ENCODE data around the gene RNF11.
"Not testable (repeated sequence)": the region's sequence is repeated elsewhere in the genome, so short reads cannot be mapped to it uniquely, and the experiment has no call there.

RNF11 gene

DNA sequence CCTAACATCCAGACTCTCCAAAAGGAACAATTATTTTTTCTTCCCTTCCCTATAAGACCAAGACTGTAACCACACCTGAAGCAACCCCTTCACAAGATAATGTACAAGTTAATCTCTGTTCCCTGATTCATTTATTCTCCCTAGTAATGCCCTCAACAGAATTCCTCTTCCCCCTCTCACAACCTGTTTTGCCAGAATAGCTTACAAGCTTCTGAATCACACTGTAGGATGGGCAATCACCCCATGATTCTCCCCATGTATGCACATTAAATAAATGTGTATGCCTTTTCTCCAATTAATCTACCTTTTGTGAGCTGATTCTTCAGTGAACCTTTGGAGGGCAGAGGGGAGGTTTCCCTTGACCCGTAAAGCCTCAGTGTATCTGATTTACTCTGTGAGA lies 20.9 kb upstream of the RNF11 start:
- no peaks in the 10 kb centered on the region for H3K36me3 ChIP-seq (ENCODE audit: control insufficient read depth in 1 of 2, insufficient read depth in 2 of 2, low read length in 2 of 2)
- no peak overlapping the region for H3K27ac ChIP-seq (ENCODE audit: low read length)
- H3K9me3 ChIP-seq (ENCODE audit: control insufficient read depth in 1 of 2, low read length in 2 of 2) = no peaks in the 10 kb centered on the region
- H3K27me3 ChIP-seq (ENCODE audit: low read depth, low read length) = no peaks in the 10 kb centered on the region
- no peak overlapping the region for H3K4me3 ChIP-seq (ENCODE audit: low read depth in 1 of 2, low read length in 2 of 2)
- peaks cover 0 to 3% of the 10 kb centered on the region in 2 donors for H3K4me1 ChIP-seq (ENCODE audit: control insufficient read depth in 1 of 2, insufficient read depth in 2 of 2, low read length in 2 of 2)

DNA sequence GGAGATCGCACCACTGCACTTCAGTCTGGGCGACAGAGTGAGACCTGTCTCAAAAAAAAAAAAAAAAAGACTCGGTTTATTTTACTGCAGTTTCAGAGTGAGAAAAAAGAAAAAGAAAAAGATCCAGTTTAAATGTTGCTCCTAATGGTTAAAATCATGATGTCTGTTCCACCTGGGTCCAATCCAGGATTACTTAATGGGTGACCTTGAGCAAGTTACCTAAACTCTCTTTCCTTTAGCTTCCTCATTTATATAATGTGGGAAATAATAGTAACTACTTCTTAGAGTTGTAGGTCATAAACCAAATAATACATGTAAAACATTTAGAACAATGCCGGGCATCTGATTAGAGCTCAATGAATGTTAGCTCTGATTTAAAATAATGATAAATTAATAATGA lies 19.4 kb upstream of the RNF11 start:
- Histone ChIP-seq H3K27me3 (ENCODE audit: low read depth, low read length) (no peaks in the 10 kb centered on the region), H3K36me3 (ENCODE audit: control insufficient read depth in 1 of 2, insufficient read depth in 2 of 2, low read length in 2 of 2) (no peaks in the 10 kb centered on the region), H3K27ac (ENCODE audit: low read length) (no peak overlapping the region), H3K4me1 (ENCODE audit: control insufficient read depth in 1 of 2, insufficient read depth in 2 of 2, low read length in 2 of 2) (peaks cover 0 to 3% of the 10 kb centered on the region in 2 donors), H3K4me3 (ENCODE audit: low read depth in 1 of 2, low read length in 2 of 2) (no peak overlapping the region), H3K9me3 (ENCODE audit: control insufficient read depth in 1 of 2, low read length in 2 of 2) (no peaks in the 10 kb centered on the region)

DNA sequence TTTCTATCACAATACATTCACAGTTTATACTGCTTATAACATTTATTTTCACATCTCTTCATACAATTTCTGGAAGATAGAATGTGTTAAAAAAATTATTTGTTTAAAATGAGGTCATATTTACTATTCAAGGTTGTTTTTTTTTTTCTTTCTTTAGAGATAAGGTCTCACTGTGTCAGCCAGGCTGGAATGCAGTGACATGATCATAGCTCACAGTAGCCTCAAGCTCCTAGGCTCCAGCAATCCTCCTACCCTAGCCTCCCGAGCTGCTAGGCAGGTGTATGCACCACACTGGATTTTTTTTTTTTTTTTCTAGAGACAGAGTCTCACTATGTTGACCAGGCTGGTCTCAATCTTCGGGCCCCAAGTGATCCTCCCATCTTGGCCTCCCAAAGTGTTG lies 19.0 kb upstream of the RNF11 start:
- Histone ChIP-seq H3K4me3 (ENCODE audit: low read depth in 1 of 2, low read length in 2 of 2) (no peak overlapping the region), H3K4me1 (ENCODE audit: control insufficient read depth in 1 of 2, insufficient read depth in 2 of 2, low read length in 2 of 2) (peaks cover 0 to 3% of the 10 kb centered on the region in 2 donors), H3K27me3 (ENCODE audit: low read depth, low read length) (no peaks in the 10 kb centered on the region), H3K27ac (ENCODE audit: low read length) (no peak overlapping the region), H3K36me3 (ENCODE audit: control insufficient read depth in 1 of 2, insufficient read depth in 2 of 2, low read length in 2 of 2) (no peaks in the 10 kb centered on the region), H3K9me3 (ENCODE audit: control insufficient read depth in 1 of 2, low read length in 2 of 2) (no peaks in the 10 kb centered on the region)

DNA sequence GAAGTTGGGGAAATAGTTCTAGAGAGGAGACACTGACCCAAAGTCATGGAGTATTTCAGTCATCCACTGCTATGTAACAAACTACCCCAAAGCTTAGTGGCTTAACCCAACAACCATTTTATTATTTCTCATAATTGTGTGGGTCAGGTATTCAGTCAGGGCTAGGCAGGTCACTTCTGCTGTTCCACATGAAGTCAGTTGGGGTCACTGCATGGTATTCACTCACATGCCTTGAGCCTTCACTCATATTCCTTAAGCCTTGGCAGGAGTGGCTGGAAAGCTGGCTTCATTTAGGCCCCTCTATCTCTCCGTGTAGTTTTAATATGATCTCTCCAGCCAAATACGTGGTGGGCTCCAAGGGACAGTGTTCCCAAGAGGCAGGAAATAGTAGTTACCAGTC lies 17.5 kb upstream of the RNF11 start:
- Histone ChIP-seq H3K4me3 (ENCODE audit: low read depth in 1 of 2, low read length in 2 of 2) (no peak overlapping the region), H3K27me3 (ENCODE audit: low read depth, low read length) (no peaks in the 10 kb centered on the region), H3K27ac (ENCODE audit: low read length) (no peak overlapping the region), H3K9me3 (ENCODE audit: control insufficient read depth in 1 of 2, low read length in 2 of 2) (no peaks in the 10 kb centered on the region), H3K36me3 (ENCODE audit: control insufficient read depth in 1 of 2, insufficient read depth in 2 of 2, low read length in 2 of 2) (no peaks in the 10 kb centered on the region), H3K4me1 (ENCODE audit: control insufficient read depth in 1 of 2, insufficient read depth in 2 of 2, low read length in 2 of 2) (peaks cover 0 to 3% of the 10 kb centered on the region in 2 donors)

DNA sequence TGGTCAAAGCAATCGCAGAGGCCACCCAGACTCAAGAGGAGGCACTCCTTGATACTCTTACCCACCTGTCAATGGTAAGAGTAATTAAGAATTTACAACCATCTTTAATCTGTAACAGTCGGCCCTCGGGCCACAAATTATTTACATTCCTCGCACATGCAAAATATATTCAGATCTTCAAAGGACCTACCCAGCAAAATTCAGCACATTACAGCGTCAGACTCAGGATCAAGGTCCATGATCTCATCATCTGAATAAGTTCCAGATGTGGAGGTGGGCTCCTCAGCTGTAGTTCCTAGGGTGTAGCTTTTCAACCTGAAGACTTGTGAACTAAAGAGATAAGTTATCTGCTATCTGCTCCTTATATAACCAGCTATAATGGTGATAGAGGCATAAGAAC lies 17.1 kb upstream of the RNF11 start:
- Histone ChIP-seq H3K36me3 (ENCODE audit: control insufficient read depth in 1 of 2, insufficient read depth in 2 of 2, low read length in 2 of 2) (no peaks in the 10 kb centered on the region), H3K4me3 (ENCODE audit: low read depth in 1 of 2, low read length in 2 of 2) (no peak overlapping the region), H3K27ac (ENCODE audit: low read length) (no peak overlapping the region), H3K27me3 (ENCODE audit: low read depth, low read length) (no peaks in the 10 kb centered on the region), H3K9me3 (ENCODE audit: control insufficient read depth in 1 of 2, low read length in 2 of 2) (no peaks in the 10 kb centered on the region), H3K4me1 (ENCODE audit: control insufficient read depth in 1 of 2, insufficient read depth in 2 of 2, low read length in 2 of 2) (peaks cover 0 to 3% of the 10 kb centered on the region in 2 donors)

DNA sequence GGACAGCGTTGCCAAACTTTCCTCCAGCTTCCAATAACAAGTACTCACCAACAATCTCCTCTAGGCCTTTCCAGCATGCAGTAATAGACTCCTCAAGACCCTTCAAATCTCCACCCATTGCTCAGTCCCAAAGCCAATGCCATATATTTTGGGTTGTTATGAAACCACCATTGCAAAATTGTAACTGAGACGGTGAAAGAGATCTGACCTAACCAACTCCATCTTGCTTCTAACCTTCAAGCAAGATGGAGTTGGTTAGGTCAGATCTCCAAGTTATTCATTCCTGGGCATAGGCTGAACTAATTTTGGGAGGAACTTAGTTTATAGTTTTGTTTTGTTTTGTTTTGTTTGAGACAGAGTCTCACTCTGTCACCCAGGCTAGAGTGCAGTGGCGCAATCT lies 14.5 kb upstream of the RNF11 start:
- H3K4me3 ChIP-seq (ENCODE audit: low read depth in 1 of 2, low read length in 2 of 2); H3K27ac ChIP-seq (ENCODE audit: low read length); H3K36me3 ChIP-seq (ENCODE audit: control insufficient read depth in 1 of 2, insufficient read depth in 2 of 2, low read length in 2 of 2); H3K27me3 ChIP-seq (ENCODE audit: low read depth, low read length); H3K9me3 ChIP-seq (ENCODE audit: control insufficient read depth in 1 of 2, low read length in 2 of 2); H3K4me1 ChIP-seq (ENCODE audit: control insufficient read depth in 1 of 2, insufficient read depth in 2 of 2, low read length in 2 of 2): not testable (repeated sequence)

DNA sequence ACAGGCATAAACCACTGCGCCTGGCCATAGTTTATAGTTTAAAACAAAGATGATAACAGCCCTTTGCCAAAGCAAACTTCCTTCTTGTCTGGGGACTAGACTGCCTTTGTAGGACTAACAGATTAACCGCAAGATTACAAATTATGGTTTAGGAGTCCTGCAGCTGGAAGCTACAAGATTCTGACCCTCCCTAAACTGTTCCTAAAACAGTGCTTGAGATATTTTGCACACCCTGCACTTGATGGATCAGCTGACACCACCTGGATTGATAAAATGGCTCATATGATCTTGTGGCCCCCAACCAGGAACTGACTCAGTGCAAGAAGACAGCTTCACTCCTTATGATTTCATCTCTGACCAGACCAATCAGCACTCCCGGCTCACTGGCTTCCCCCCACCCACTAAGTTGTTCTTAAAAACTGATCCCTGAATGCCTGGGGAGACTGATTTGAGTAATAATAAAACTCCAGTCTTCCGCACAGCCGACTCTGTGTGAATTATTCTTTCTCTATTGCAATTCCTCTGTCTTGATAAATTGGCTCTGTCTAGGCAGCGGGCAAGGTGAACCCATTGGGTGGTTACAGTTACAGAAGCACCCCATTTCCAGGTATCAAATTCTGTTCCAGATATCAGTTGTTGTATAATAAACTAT lies 13.8 kb upstream of the RNF11 start:
- no peaks in the 10 kb centered on the region for H3K4me1 ChIP-seq (ENCODE audit: control insufficient read depth in 1 of 2, insufficient read depth in 2 of 2, low read length in 2 of 2)
- no peaks in the 10 kb centered on the region for H3K36me3 ChIP-seq (ENCODE audit: control insufficient read depth in 1 of 2, insufficient read depth in 2 of 2, low read length in 2 of 2)
- no peaks in the 10 kb centered on the region for H3K9me3 ChIP-seq (ENCODE audit: control insufficient read depth in 1 of 2, low read length in 2 of 2)
- H3K4me3 ChIP-seq (ENCODE audit: low read depth in 1 of 2, low read length in 2 of 2) = no peak overlapping the region
- H3K27ac ChIP-seq (ENCODE audit: low read length) = no peak overlapping the region
- H3K27me3 ChIP-seq (ENCODE audit: low read depth, low read length) = no peaks in the 10 kb centered on the region

DNA sequence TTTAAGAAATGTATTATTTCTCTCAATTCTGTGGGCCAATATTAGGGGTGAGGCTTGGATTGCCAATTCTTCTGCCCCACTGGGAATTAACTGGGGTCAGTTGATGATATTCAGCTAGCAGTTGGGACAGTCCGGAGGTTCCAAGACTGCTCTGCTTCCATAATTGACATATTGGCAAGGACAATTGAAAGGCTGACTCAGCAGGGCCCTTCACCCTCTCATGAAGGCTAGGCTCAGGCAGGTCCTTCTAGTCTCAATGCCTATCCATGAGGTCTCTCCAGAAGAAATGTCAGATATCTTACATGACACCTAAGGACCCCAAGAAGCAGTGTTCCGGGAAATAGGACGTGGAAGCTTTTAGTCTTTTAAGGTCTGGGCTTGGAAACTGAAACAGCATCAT lies 13.3 kb upstream of the RNF11 start:
- no peaks in the 10 kb centered on the region for H3K36me3 ChIP-seq (ENCODE audit: control insufficient read depth in 1 of 2, insufficient read depth in 2 of 2, low read length in 2 of 2)
- no peaks in the 10 kb centered on the region for H3K27me3 ChIP-seq (ENCODE audit: low read depth, low read length)
- H3K4me1 ChIP-seq (ENCODE audit: control insufficient read depth in 1 of 2, insufficient read depth in 2 of 2, low read length in 2 of 2) = no peaks in the 10 kb centered on the region
- no peak overlapping the region for H3K4me3 ChIP-seq (ENCODE audit: low read depth in 1 of 2, low read length in 2 of 2)
- H3K9me3 ChIP-seq (ENCODE audit: control insufficient read depth in 1 of 2, low read length in 2 of 2) = no peaks in the 10 kb centered on the region
- H3K27ac ChIP-seq (ENCODE audit: low read length) = no peak overlapping the region

DNA sequence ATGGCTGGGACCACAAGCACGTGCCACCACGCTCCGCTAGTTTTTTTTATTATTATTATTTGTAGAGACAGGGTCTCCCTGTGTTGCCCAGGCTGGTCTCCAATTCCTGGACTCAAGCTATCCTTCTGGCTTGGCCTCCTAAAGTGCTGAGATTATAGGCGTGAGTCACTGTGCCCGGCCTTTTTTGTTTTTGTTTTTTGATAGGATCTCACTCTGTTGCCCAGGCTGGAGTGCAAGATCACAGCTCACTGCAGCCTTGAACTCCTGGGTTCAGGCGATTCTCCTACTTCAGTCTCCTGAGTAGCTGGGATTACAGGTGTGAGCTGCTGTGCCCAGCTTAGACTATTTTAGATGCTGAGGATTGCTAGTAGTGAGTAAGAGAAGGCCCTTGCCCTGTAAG lies 11.8 kb upstream of the RNF11 start:
- Histone ChIP-seq H3K27me3 (ENCODE audit: low read depth, low read length) (no peaks in the 10 kb centered on the region), H3K9me3 (ENCODE audit: control insufficient read depth in 1 of 2, low read length in 2 of 2) (no peaks in the 10 kb centered on the region), H3K36me3 (ENCODE audit: control insufficient read depth in 1 of 2, insufficient read depth in 2 of 2, low read length in 2 of 2) (no peaks in the 10 kb centered on the region), H3K27ac (ENCODE audit: low read length) (no peak overlapping the region), H3K4me3 (ENCODE audit: low read depth in 1 of 2, low read length in 2 of 2) (no peak overlapping the region), H3K4me1 (ENCODE audit: control insufficient read depth in 1 of 2, insufficient read depth in 2 of 2, low read length in 2 of 2) (no peaks in the 10 kb centered on the region)

DNA sequence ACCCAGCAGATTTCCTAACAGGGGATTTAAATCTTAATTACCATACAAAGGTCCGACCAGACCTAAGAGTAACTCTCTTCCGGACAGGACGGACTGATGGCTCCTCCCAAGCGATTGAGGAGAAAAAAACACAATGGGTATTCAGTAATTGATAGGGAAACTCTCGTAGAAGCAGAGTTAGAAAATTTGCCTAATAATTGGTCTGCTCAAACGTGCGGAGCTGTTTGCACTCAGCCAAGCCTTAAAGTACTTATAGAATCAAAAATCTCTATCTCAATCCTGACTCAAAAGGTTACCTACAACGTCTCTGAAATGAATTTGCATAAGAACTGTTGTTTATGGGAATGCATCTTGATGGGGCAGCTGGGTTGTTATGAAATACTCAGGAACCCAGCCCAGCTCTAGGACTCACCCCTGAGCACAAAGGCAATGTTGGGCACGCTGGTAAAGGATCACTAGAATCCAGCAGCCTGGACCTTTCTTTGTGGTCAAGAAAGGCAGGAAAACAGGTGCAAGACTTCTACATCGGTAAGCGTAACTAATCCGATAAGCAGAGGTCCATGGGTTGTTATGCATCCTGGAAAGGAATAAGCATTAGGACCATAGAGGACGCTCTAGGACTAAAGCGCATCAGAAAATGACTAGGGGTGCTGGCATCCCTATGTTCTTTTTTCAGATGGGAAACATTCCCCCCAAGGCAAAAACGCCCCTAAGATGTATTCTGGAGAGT lies 8.7 kb upstream of the RNF11 start:
- H3K27me3 ChIP-seq (ENCODE audit: low read depth, low read length); H3K4me3 ChIP-seq (ENCODE audit: low read depth in 1 of 2, low read length in 2 of 2); H3K4me1 ChIP-seq (ENCODE audit: control insufficient read depth in 1 of 2, insufficient read depth in 2 of 2, low read length in 2 of 2); H3K36me3 ChIP-seq (ENCODE audit: control insufficient read depth in 1 of 2, insufficient read depth in 2 of 2, low read length in 2 of 2); H3K9me3 ChIP-seq (ENCODE audit: control insufficient read depth in 1 of 2, low read length in 2 of 2); H3K27ac ChIP-seq (ENCODE audit: low read length): not testable (repeated sequence)

DNA sequence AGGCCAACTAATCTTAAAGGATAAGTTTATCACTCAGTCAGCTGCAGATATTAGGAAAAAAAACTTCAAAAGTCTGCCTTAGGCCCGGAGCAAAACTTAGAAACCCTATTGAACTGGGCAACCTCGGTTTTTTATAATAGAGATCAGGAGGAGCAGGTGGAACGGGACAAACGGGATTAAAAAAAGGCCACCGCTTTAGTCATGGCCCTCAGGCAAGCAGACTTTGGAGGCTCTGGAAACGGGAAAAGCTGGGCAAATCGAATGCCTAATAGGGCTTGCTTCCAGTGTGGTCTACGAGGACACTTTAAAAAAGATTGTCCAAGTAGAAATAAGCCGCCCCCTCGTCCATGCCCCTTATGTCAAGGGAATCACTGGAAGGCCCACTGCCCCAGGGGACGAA lies 7.6 kb upstream of the RNF11 start:
- not testable (repeated sequence) for H3K4me1 ChIP-seq (ENCODE audit: control insufficient read depth in 1 of 2, insufficient read depth in 2 of 2, low read length in 2 of 2); H3K36me3 ChIP-seq (ENCODE audit: control insufficient read depth in 1 of 2, insufficient read depth in 2 of 2, low read length in 2 of 2); H3K27ac ChIP-seq (ENCODE audit: low read length); H3K9me3 ChIP-seq (ENCODE audit: control insufficient read depth in 1 of 2, low read length in 2 of 2); H3K27me3 ChIP-seq (ENCODE audit: low read depth, low read length); H3K4me3 ChIP-seq (ENCODE audit: low read depth in 1 of 2, low read length in 2 of 2)

Measured in muscle layer of duodenum (tissue), 2 donors.